RWPE2 (cell line): ENCODE results near the gene PIH1D2.
"Not testable (repeated sequence)": the region's sequence is repeated elsewhere in the genome, so short reads cannot be mapped to it uniquely, and the experiment has no call there.

Experiments used
- ATAC-seq: fragments of 200-7000 bp; cut with Tn5 transposase; 3 replicates; pipeline ENCODE4 v1.9.1; 2021; ENCODE audit warnings: low read depth
- DNase-seq: peaks from one replicate; pipeline ENCODE4 v3.0.0-alpha.2; 2020; ENCODE audit warnings: low spot score
- H3K27ac ChIP-seq: fragments of 450-650 bp; 2 replicates; pipeline ENCODE4 v1.5.1; 2017; ENCODE audit warnings: mild to moderate bottlenecking; ENCODE audit not compliant: poor library complexity, severe bottlenecking
- H3K27me3 ChIP-seq: fragments of 250-450 bp; sonication (Bioruptor Pico); 2 replicates; pipeline ENCODE4 v1.5.1; 2021; ENCODE audit warnings: mild to moderate bottlenecking, moderate library complexity; ENCODE audit not compliant: insufficient read depth, poor library complexity, severe bottlenecking
- H3K36me3 ChIP-seq: fragments of 250-450 bp; sonication (Bioruptor Pico); 2 replicates; pipeline ENCODE4 v1.5.1; 2020; ENCODE audit warnings: low read depth, mild to moderate bottlenecking, moderate library complexity
- H3K4me1 ChIP-seq: fragments of 250-450 bp; sonication (Bioruptor Pico); 2 replicates; pipeline ENCODE4 v1.5.1; 2021; ENCODE audit warnings: mild to moderate bottlenecking, moderate library complexity; ENCODE audit not compliant: insufficient read depth, poor library complexity, severe bottlenecking
- H3K4me3 ChIP-seq: fragments of 250-450 bp; sonication (Bioruptor Pico); 2 replicates; pipeline ENCODE4 v1.5.1; 2021; ENCODE audit warnings: mild to moderate bottlenecking, moderate library complexity; ENCODE audit not compliant: severe bottlenecking
- H3K9me3 ChIP-seq: fragments of 250-450 bp; sonication (Bioruptor Pico); 2 replicates; pipeline ENCODE4 v1.5.1; 2021; ENCODE audit warnings: mild to moderate bottlenecking, moderate library complexity; ENCODE audit not compliant: severe bottlenecking
- TF ChIP-seq, protein P1 (sequence below): fragments of 450-650 bp; IDR thresholded peaks from one replicate; pipeline ENCODE4 v1.5.1; 2017; ENCODE audit warnings: mild to moderate bottlenecking, moderate library complexity; ENCODE audit not compliant: poor library complexity, severe bottlenecking

PIH1D2 gene

DNA sequence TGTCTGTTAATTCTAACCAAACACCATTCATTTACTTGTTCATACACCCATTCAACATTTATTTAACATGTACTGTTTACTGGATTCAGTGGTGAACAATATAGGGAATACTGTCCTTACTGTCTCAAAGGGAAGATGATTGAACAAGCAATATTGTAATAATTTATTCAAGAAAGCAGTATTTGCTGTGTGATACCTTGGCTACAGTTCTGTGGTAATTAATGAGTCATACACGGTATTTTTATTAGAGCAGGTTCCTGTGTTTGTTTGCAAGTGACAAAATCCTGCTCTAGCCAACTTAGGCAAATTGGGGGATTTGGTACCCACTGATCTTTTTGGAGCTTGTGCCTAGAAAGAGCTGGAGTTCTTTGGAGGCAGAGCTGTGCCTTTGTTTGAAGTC lies 15.7 kb downstream of the PIH1D2 start:
- TF ChIP-seq, protein P1, sequence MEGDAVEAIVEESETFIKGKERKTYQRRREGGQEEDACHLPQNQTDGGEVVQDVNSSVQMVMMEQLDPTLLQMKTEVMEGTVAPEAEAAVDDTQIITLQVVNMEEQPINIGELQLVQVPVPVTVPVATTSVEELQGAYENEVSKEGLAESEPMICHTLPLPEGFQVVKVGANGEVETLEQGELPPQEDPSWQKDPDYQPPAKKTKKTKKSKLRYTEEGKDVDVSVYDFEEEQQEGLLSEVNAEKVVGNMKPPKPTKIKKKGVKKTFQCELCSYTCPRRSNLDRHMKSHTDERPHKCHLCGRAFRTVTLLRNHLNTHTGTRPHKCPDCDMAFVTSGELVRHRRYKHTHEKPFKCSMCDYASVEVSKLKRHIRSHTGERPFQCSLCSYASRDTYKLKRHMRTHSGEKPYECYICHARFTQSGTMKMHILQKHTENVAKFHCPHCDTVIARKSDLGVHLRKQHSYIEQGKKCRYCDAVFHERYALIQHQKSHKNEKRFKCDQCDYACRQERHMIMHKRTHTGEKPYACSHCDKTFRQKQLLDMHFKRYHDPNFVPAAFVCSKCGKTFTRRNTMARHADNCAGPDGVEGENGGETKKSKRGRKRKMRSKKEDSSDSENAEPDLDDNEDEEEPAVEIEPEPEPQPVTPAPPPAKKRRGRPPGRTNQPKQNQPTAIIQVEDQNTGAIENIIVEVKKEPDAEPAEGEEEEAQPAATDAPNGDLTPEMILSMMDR = no peak
- ATAC-seq (no peak), DNase-seq (no peak)
- Histone ChIP-seq H3K4me1 (no peaks in the 10 kb centered on the region), H3K4me3 (no peak overlapping the region), H3K9me3 (no peaks in the 10 kb centered on the region), H3K36me3 (peaks cover 78% of the 10 kb centered on the region), H3K27me3 (no peaks in the 10 kb centered on the region), H3K27ac (no peak overlapping the region)

DNA sequence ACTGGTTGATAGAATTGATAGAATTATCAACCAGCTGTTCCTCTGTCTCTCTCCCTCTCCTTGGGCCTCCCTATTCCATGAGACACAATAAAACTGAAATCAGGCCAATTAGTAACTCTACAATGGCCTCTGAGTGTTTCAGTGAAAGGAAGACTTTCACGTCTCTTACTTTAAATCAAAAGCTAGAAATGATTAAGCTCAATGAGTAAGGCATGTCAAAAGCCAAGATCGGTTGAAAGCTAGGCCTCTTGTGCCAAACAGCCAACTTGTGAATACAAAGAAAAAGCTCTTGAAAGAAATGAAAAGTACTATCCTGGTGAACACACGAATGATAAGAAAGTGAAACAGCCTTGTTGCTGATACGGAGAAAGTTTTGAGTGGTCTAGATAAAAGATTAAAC lies 16.6 kb downstream of the PIH1D2 start:
- DNase-seq (no peak), ATAC-seq (no peak)
- Histone ChIP-seq H3K36me3 (peaks cover 78% of the 10 kb centered on the region), H3K4me3 (no peak overlapping the region), H3K9me3 (no peaks in the 10 kb centered on the region), H3K27me3 (no peaks in the 10 kb centered on the region), H3K27ac (no peak overlapping the region), H3K4me1 (no peaks in the 10 kb centered on the region)
- TF ChIP-seq, protein P1 = no peak

GRCh38 chr11:112051768-112052167 lies 22.0 kb downstream of the PIH1D2 start:
- no peak for DNase-seq
- peaks cover 17% of the 10 kb centered on the region for H3K4me1 ChIP-seq
- H3K9me3 ChIP-seq = no peaks in the 10 kb centered on the region
- H3K4me3 ChIP-seq = no peak overlapping the region
- no peak for ATAC-seq
- H3K27ac ChIP-seq = no peak overlapping the region
- no peaks in the 10 kb centered on the region for H3K27me3 ChIP-seq
- TF ChIP-seq, protein P1 = no peak
- H3K36me3 ChIP-seq = peaks cover 83% of the 10 kb centered on the region

- H3K27me3 ChIP-seq = no peaks in the 10 kb centered on the region
- H3K9me3 ChIP-seq = no peaks in the 10 kb centered on the region
- peaks cover 84% of the 10 kb centered on the region for H3K36me3 ChIP-seq
- no peak for DNase-seq
- no peak overlapping the region for H3K27ac ChIP-seq
- H3K4me3 ChIP-seq = no peak overlapping the region
- peaks cover 17% of the 10 kb centered on the region for H3K4me1 ChIP-seq
- ATAC-seq = no peak
- TF ChIP-seq, protein P1 = no peak
Measured at GRCh38 chr11:112050721-112051120, 23.1 kb downstream of the PIH1D2 start.

DNA sequence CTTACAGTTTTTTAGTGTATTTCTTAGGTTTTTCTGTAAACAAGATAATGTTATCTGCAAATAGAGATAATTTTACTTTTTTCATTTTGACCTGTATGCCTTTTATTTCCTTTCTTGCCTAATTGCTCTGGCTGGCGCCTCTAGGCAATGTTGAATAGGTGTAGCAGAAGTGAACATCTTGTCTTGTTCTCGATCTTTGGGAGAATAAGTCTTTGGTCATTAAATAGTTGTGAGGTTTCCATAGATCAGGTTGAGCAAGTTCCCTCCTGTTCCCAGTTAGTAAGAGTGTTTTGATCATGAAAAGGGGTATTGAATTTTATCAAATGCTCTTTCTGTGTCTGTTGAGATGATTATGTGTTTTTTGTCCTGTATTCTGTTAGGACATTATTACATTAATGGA lies 24.0 kb downstream of the PIH1D2 start:
- Histone ChIP-seq H3K36me3 (peaks cover 91% of the 10 kb centered on the region), H3K27ac (peak overlapping the region; percentile 60)
- no peak for DNase-seq

GRCh38 chr11:112048256-112048655 lies 25.6 kb downstream of the PIH1D2 start:
- not testable (repeated sequence) for H3K9me3 ChIP-seq, ATAC-seq, H3K27me3 ChIP-seq, H3K4me3 ChIP-seq, DNase-seq
- peak overlapping the region; percentile 60 for H3K27ac ChIP-seq
- peaks cover 17% of the 10 kb centered on the region for H3K4me1 ChIP-seq
- peaks cover 93% of the 10 kb centered on the region for H3K36me3 ChIP-seq

More for the DNA sequence above, 24.0 kb downstream of the PIH1D2 start:
- TF ChIP-seq, protein P1 = no peak
- H3K4me1 ChIP-seq = peaks cover 17% of the 10 kb centered on the region
- ATAC-seq = no peak
- no peak overlapping the region for H3K4me3 ChIP-seq
- no peaks in the 10 kb centered on the region for H3K9me3 ChIP-seq
- no peaks in the 10 kb centered on the region for H3K27me3 ChIP-seq

DNA sequence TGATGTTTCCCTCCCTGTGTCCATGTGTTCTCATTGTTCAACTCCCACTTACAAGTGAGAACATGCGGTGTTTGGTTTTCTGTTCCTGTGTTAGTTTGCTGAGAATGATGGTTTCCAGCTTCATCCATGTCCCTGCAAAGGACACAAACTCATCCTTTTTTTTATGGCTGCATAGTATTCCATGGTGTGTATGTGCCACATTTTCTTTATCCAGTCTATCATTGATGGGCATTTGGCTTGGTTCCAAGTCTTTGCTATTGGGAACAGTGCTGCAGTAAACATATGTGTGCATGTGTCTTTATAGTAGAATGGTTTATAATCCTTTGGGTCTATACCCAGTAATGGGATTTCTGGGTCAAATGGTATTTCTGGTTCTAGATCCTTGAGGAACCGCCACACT lies 27.2 kb downstream of the PIH1D2 start:
- DNase-seq, H3K27ac ChIP-seq, ATAC-seq, H3K4me3 ChIP-seq, H3K9me3 ChIP-seq, H3K27me3 ChIP-seq: not testable (repeated sequence)
- peaks cover 25% of the 10 kb centered on the region for H3K4me1 ChIP-seq
- H3K36me3 ChIP-seq = peaks cover 94% of the 10 kb centered on the region
